Ascending aorta (tissue), 2 donors: ENCODE measurements around the gene TGFBR3. TPM values are rescaled to one million over a fixed set of nuclear protein-coding genes. Genes with fewer than 3 reads are reported as not detected.
"Not testable (repeated sequence)": the region's sequence is repeated elsewhere in the genome, so short reads cannot be mapped to it uniquely, and the experiment has no call there.

ENCODE experiments used
- DNase-seq, 2 donors: peaks; one replicate each; pipeline ENCODE4 v3.0.0-alpha.2; 2019; ENCODE audit warnings: low spot score in 2 of 2
- H3K27ac ChIP-seq, 2 donors: fragments of 200-600 bp; sonication (generic); one replicate each; pipeline ENCODE4 v1.5.1; 2016 to 2017; ENCODE audit warnings: mild to moderate bottlenecking in 1 of 2
- H3K27me3 ChIP-seq: fragments of 200-600 bp; sonication (generic); one replicate; pipeline ENCODE4 v1.5.1; 2017
- H3K36me3 ChIP-seq, 2 donors: fragments of 200-600 bp; sonication (generic); one replicate each; pipeline ENCODE4 v1.5.1; 2016
- H3K4me1 ChIP-seq, 2 donors: fragments of 200-600 bp; sonication (generic); one replicate each; pipeline ENCODE4 v1.5.1; 2016 to 2017; ENCODE audit warnings: mild to moderate bottlenecking in 1 of 2
- H3K4me3 ChIP-seq, 2 donors: fragments of 200-600 bp; sonication (generic); one replicate each; pipeline ENCODE4 v1.5.1; 2016 to 2017; ENCODE audit warnings: mild to moderate bottlenecking in 1 of 2
- H3K9me3 ChIP-seq, 2 donors: fragments of 200-600 bp; sonication (generic); one replicate each; pipeline ENCODE4 v1.5.1; 2016
- CTCF ChIP-seq, 3 experiments: fragments of 200-600 bp in 2 of 3; fragments of 450-650 bp in 1 of 3; sonication (generic) in 2 of 3; IDR thresholded peaks; one replicate each; pipeline ENCODE4 v1.5.1; 2016 to 2019; ENCODE audit warnings: antibody characterized with exemption in 3 of 3, mild to moderate bottlenecking in 1 of 3, moderate library complexity in 1 of 3
- intact Hi-C: fragments of 100-400 bp; cut with DNase I; formaldehyde crosslinking; loops from one replicate; pipeline ENCODE4 v1.15.1; 2023
- total RNA-seq: library from RNA; depleted of rRNA; stranded (reverse); fragments of >200 nt; gene quantifications from one replicate; pipeline ENCODE4 v1.1.0, GENCODE V29; 2016

TGFBR3 gene
- total RNA-seq, 1 donor from 2014 or later, result 127 TPM

GRCh38 chr1:91842563-91842962 lies 43.4 kb downstream of the TGFBR3 start:
- no peak for DNase-seq
- intact Hi-C loops, result loop anchor here (5.0 kb wide), 1 partner anchor 85 kb away; no protein-coding TSS in a partner anchor
- no peak overlapping the region for H3K4me3 ChIP-seq
- TF ChIP-seq CTCF (IDR thresholded peaks at IDR 0.05), result no peak
- no peaks in the 10 kb centered on the region for H3K27me3 ChIP-seq
- H3K27ac ChIP-seq, result peak overlapping the region in 1 of 2 donors; percentile 9
- peaks cover 0 to 8% of the 10 kb centered on the region in 2 donors for H3K9me3 ChIP-seq
- H3K4me1 ChIP-seq, result peaks cover 9 to 22% of the 10 kb centered on the region in 2 donors
- H3K36me3 ChIP-seq, result no peaks in the 10 kb centered on the region

- Histone ChIP-seq H3K27ac (no peak overlapping the region), H3K9me3 (peaks cover 0 to 8% of the 10 kb centered on the region in 2 donors), H3K4me3 (no peak overlapping the region), H3K4me1 (peaks cover 9 to 22% of the 10 kb centered on the region in 2 donors), H3K27me3 (no peaks in the 10 kb centered on the region), H3K36me3 (no peaks in the 10 kb centered on the region)
- intact Hi-C loops, result loop anchor here (5.0 kb wide), 1 partner anchor 85 kb away; no protein-coding TSS in a partner anchor
- TF ChIP-seq CTCF (IDR thresholded peaks at IDR 0.05), result no peak
- no peak for DNase-seq
Observed at GRCh38 chr1:91842056-91842455, 43.9 kb downstream of the TGFBR3 start.

- H3K9me3 ChIP-seq, DNase-seq, H3K4me1 ChIP-seq, H3K27me3 ChIP-seq, H3K27ac ChIP-seq, H3K4me3 ChIP-seq, H3K36me3 ChIP-seq: not testable (repeated sequence)
- intact Hi-C loops, result loop anchor here (5.0 kb wide), 1 partner anchor 87 kb away; no protein-coding TSS in a partner anchor
Observed at GRCh38 chr1:91840276-91840675, 45.7 kb downstream of the TGFBR3 start.

- no peak overlapping the region for H3K4me3 ChIP-seq
- H3K27me3 ChIP-seq, result no peaks in the 10 kb centered on the region
- DNase-seq, result no peak
- no peaks in the 10 kb centered on the region for H3K9me3 ChIP-seq
- intact Hi-C loops, result no loop called here
- no peaks in the 10 kb centered on the region for H3K36me3 ChIP-seq
- no peak for TF ChIP-seq CTCF (IDR thresholded peaks at IDR 0.05)
- peaks cover 0 to 2% of the 10 kb centered on the region in 2 donors for H3K4me1 ChIP-seq
- H3K27ac ChIP-seq, result no peak overlapping the region
Observed at GRCh38 chr1:91836331-91837040, 49.5 kb downstream of the TGFBR3 start.

GRCh38 chr1:91835087-91835521 lies 50.8 kb downstream of the TGFBR3 start:
- Histone ChIP-seq H3K9me3 (no peaks in the 10 kb centered on the region), H3K36me3 (no peaks in the 10 kb centered on the region), H3K4me3 (no peak overlapping the region), H3K27me3 (no peaks in the 10 kb centered on the region), H3K4me1 (peaks cover 2 to 7% of the 10 kb centered on the region in 2 donors), H3K27ac (no peak overlapping the region)
- DNase-seq, result no peak
- no peak for TF ChIP-seq CTCF (IDR thresholded peaks at IDR 0.05)
- intact Hi-C loops, result no loop called here

- H3K4me1 ChIP-seq, DNase-seq, H3K36me3 ChIP-seq, H3K4me3 ChIP-seq, H3K27ac ChIP-seq, H3K9me3 ChIP-seq, H3K27me3 ChIP-seq, intact Hi-C loops: not testable (repeated sequence)
Observed at GRCh38 chr1:91834549-91834948, 51.4 kb downstream of the TGFBR3 start.
